ENCODE results near the gene CEACAM16.

The CEACAM16 gene

DNA sequence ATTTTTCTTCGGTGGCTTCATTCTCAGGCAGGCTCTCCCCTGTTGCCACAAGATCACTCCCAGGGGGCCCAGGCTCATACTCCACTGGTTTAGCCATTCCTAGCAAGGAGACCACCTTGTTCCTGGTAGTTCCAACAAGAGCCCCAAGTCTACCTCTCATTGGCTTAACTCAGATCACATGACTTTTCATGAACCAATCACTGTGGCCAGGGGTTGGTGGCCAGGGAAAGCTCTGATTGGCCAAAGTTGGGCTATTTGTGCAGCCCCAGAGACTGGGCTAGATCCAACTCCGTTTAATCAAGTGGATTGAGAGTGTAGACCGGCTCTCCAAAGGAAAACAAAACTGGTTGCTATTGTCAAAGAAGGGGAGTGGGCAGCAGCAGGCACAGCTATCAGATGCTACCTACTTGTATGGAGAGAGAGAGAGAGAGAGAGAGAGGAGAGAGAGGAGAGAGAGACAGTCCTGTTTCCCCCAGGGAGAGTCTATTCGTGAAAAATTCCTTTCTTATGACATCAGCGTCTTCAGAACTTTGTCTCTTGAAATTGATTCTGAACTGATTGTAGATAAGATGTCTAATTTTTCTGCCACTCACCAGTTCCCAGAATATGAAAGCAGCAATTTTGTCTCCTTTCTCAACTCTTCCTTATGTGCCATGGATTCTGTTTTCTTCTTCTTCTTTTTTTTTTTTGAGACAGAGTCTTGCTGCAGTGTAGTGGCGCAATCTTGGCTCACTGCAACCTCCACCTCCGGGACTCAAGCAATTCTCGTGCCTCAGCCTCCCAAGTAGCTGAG is 21.7 kb upstream of the CEACAM16 start (continued):
- no peak for TF ChIP-seq ZNF112 (tag by site-specific recombination; IDR thresholded peaks at IDR 0.05)
- no peak for TF ChIP-seq ZNF133 (tag by site-specific recombination; IDR thresholded peaks at IDR 0.05)
- TF ChIP-seq ZBTB11 (tag by site-specific recombination; conservative IDR thresholded peaks at IDR 0.05; ENCODE audit: low read depth): no peak
- no peak for TF ChIP-seq ZNF624 (tag by site-specific recombination; IDR thresholded peaks at IDR 0.05)
- TF ChIP-seq ZNF677 (tag by site-specific recombination; IDR thresholded peaks at IDR 0.05): no peak
- no peak for TF ChIP-seq ZSCAN23 (tag by site-specific recombination; IDR thresholded peaks at IDR 0.05)
- peak; percentile 44 for TF ChIP-seq SP2 (tag by site-specific recombination; IDR thresholded peaks at IDR 0.05)
- no peak for TF ChIP-seq ZNF837 (tag by site-specific recombination; IDR thresholded peaks at IDR 0.05)
- TF ChIP-seq ZNF623 (tag by site-specific recombination; IDR thresholded peaks at IDR 0.05): 0 out of 2 replicates have a peak, but pooled peaks have one; percentile 24
- no peak for TF ChIP-seq ZBTB6 (tag by site-specific recombination; IDR thresholded peaks at IDR 0.05)
- no peak for TF ChIP-seq ZNF394 (tag by site-specific recombination; IDR thresholded peaks at IDR 0.05; ENCODE audit: borderline replicate concordance)
- TF ChIP-seq, protein P1, sequence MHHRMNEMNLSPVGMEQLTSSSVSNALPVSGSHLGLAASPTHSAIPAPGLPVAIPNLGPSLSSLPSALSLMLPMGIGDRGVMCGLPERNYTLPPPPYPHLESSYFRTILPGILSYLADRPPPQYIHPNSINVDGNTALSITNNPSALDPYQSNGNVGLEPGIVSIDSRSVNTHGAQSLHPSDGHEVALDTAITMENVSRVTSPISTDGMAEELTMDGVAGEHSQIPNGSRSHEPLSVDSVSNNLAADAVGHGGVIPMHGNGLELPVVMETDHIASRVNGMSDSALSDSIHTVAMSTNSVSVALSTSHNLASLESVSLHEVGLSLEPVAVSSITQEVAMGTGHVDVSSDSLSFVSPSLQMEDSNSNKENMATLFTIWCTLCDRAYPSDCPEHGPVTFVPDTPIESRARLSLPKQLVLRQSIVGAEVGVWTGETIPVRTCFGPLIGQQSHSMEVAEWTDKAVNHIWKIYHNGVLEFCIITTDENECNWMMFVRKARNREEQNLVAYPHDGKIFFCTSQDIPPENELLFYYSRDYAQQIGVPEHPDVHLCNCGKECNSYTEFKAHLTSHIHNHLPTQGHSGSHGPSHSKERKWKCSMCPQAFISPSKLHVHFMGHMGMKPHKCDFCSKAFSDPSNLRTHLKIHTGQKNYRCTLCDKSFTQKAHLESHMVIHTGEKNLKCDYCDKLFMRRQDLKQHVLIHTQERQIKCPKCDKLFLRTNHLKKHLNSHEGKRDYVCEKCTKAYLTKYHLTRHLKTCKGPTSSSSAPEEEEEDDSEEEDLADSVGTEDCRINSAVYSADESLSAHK (tag by site-specific recombination; IDR thresholded peaks at IDR 0.05): no peak
- TF ChIP-seq ZNF302 (tag by site-specific recombination; IDR thresholded peaks at IDR 0.05; ENCODE audit: low read depth): no peak
- TF ChIP-seq, protein P2, sequence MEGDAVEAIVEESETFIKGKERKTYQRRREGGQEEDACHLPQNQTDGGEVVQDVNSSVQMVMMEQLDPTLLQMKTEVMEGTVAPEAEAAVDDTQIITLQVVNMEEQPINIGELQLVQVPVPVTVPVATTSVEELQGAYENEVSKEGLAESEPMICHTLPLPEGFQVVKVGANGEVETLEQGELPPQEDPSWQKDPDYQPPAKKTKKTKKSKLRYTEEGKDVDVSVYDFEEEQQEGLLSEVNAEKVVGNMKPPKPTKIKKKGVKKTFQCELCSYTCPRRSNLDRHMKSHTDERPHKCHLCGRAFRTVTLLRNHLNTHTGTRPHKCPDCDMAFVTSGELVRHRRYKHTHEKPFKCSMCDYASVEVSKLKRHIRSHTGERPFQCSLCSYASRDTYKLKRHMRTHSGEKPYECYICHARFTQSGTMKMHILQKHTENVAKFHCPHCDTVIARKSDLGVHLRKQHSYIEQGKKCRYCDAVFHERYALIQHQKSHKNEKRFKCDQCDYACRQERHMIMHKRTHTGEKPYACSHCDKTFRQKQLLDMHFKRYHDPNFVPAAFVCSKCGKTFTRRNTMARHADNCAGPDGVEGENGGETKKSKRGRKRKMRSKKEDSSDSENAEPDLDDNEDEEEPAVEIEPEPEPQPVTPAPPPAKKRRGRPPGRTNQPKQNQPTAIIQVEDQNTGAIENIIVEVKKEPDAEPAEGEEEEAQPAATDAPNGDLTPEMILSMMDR (tag by site-specific recombination; IDR thresholded peaks at IDR 0.05): no peak
- no peak for TF ChIP-seq SETDB1 (IDR thresholded peaks at IDR 0.05; ENCODE audit: insufficient read length, low read length)
- no peak for TF ChIP-seq ZNF501 (tag by site-specific recombination; IDR thresholded peaks at IDR 0.05)
- TF ChIP-seq ZNF354C (tag by site-specific recombination; IDR thresholded peaks at IDR 0.05; ENCODE audit: borderline replicate concordance, low read depth): no peak
- no peak for TF ChIP-seq ZNF571 (tag by site-specific recombination; IDR thresholded peaks at IDR 0.05)
- TF ChIP-seq ZIC2 (tag by site-specific recombination; IDR thresholded peaks at IDR 0.05): no peak
- TF ChIP-seq TSHZ1 (tag by site-specific recombination; IDR thresholded peaks at IDR 0.05; ENCODE audit: borderline replicate concordance): no peak
- TF ChIP-seq, protein P3, sequence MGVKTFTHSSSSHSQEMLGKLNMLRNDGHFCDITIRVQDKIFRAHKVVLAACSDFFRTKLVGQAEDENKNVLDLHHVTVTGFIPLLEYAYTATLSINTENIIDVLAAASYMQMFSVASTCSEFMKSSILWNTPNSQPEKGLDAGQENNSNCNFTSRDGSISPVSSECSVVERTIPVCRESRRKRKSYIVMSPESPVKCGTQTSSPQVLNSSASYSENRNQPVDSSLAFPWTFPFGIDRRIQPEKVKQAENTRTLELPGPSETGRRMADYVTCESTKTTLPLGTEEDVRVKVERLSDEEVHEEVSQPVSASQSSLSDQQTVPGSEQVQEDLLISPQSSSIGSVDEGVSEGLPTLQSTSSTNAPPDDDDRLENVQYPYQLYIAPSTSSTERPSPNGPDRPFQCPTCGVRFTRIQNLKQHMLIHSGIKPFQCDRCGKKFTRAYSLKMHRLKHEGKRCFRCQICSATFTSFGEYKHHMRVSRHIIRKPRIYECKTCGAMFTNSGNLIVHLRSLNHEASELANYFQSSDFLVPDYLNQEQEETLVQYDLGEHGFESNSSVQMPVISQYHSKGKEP (tag by site-specific recombination; IDR thresholded peaks at IDR 0.05): no peak
